Kidney epithelial cell (primary cell): ENCODE measurements around the gene SFMBT1. TPM values are rescaled to one million over a fixed set of nuclear protein-coding genes. Genes with fewer than 3 reads are reported as not detected.

Experiments used
- DNase-seq: peaks from one replicate; pipeline ENCODE4 v3.0.0-alpha.2; 2010; ENCODE audit warnings: low read depth
- H3K27me3 ChIP-seq: 2 replicates; pipeline ENCODE4 v1.6.0; 2011; ENCODE audit warnings: low read length; ENCODE audit not compliant: control insufficient read depth, insufficient read depth
- H3K36me3 ChIP-seq: 2 replicates; pipeline ENCODE4 v1.5.1; 2011; ENCODE audit warnings: low read length; ENCODE audit not compliant: control insufficient read depth, insufficient read depth
- H3K4me3 ChIP-seq: 2 replicates; pipeline ENCODE4 v1.5.1; 2011; ENCODE audit warnings: low read depth, mild to moderate bottlenecking, control low read depth, low read length
- total RNA-seq: library from RNA; depleted of rRNA; stranded (reverse); fragments of >200 nt; gene quantifications from 2 replicates; pipeline ENCODE4 v1.2.3, GENCODE V29; 2015
- TF ChIP-seq, protein P1 (sequence below): IDR thresholded peaks from 2 replicates; pipeline ENCODE4 v1.5.1; 2011; ENCODE audit warnings: mild to moderate bottlenecking, moderate library complexity, low read length, control low read depth, inconsistent platforms; ENCODE audit not compliant: insufficient read depth, poor library complexity, severe bottlenecking

The SFMBT1 gene, protein sequence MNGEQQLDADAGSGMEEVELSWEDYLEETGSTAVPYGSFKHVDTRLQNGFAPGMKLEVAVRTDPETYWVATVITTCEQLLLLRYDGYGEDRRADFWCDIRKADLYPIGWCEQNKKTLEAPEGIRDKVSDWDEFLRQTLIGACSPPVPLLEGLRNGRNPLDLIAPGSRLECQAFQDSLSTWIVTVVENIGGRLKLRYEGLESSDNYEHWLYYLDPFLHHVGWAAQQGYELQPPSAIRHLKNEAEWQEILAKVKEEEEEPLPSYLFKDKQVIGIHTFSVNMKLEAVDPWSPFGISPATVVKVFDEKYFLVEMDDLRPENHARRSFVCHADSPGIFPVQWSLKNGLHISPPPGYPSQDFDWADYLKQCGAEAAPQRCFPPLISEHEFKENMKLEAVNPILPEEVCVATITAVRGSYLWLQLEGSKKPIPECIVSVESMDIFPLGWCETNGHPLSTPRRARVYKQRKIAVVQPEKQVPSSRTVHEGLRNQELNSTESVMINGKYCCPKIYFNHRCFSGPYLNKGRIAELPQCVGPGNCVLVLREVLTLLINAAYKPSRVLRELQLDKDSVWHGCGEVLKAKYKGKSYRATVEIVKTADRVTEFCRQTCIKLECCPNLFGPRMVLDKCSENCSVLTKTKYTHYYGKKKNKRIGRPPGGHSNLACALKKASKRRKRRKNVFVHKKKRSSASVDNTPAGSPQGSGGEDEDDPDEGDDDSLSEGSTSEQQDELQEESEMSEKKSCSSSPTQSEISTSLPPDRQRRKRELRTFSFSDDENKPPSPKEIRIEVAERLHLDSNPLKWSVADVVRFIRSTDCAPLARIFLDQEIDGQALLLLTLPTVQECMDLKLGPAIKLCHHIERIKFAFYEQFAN
- 6.1 and 15.6 TPM in 2 replicates for total RNA-seq

DNA sequence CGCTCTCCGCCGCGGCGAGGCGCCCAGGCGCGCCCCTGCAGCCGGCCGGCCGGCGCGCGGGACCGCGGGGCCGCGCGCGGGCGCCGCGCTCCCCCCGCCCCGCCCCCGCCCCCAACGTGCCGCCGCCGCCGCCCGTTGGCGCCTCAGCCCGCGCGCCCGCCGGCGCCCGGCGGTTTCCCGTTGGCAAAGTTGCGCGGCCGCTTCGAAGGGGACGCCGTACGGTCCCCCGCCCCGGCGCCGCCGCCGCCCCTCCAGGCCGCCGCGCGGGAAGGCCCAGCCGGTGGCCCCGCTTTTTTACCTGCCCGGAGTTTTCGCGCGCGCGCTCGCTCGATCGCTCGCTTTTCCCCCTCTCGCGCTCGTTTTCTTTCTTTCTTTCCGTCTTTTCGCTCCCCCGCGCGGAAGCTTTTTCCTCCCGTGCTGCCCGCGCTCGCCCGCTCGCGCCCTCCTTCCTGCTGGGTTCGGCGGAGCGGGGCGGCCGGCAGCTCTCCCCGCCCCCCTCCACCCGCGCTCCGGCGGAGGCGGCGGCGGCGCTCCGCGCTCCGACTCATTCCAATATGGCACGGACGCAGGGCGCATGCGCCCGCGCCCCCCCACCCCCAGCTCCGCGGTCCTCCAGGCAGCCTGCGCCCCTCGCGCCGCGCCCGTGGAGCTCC, at the start of gene SFMBT1:
SFMBT1 (minus strand) TSS at position 556 of the 653 bp plus-strand sequence. CDS start 76,945 bp downstream, outside the sequence.
- Histone ChIP-seq H3K4me3 (peak within 1 kb of the TSS; percentile 70), H3K36me3 (no peaks in the 10 kb centered on the region), H3K27me3 (peaks cover 8% of the 10 kb centered on the region)
- TF ChIP-seq, protein P1, sequence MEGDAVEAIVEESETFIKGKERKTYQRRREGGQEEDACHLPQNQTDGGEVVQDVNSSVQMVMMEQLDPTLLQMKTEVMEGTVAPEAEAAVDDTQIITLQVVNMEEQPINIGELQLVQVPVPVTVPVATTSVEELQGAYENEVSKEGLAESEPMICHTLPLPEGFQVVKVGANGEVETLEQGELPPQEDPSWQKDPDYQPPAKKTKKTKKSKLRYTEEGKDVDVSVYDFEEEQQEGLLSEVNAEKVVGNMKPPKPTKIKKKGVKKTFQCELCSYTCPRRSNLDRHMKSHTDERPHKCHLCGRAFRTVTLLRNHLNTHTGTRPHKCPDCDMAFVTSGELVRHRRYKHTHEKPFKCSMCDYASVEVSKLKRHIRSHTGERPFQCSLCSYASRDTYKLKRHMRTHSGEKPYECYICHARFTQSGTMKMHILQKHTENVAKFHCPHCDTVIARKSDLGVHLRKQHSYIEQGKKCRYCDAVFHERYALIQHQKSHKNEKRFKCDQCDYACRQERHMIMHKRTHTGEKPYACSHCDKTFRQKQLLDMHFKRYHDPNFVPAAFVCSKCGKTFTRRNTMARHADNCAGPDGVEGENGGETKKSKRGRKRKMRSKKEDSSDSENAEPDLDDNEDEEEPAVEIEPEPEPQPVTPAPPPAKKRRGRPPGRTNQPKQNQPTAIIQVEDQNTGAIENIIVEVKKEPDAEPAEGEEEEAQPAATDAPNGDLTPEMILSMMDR, result no peak
- DNase-seq, result no peak

DNA sequence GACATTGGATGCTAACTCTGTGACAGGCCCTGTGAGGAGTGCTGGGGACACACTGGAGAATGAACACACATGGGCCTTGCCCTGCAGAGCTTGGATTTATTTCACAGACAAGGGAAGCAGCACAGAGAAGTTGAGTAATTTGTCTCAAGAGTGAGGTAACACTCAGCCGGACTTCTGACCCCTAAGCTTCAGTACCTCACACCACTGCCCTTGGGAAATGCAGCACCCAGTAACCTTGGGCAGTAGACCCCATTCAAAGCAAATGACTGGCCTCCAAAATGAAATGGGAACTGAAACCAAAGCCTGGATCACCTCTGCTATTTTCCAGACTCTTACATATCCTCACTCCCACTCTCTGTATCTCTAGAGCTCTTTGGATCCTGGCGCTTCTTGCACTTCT, 47.1 kb upstream of the SFMBT1 start:
- DNase-seq, result no peak
- Histone ChIP-seq H3K27me3 (no peaks in the 10 kb centered on the region), H3K4me3 (no peak overlapping the region), H3K36me3 (no peaks in the 10 kb centered on the region)
- TF ChIP-seq, protein P1, result no peak

DNA sequence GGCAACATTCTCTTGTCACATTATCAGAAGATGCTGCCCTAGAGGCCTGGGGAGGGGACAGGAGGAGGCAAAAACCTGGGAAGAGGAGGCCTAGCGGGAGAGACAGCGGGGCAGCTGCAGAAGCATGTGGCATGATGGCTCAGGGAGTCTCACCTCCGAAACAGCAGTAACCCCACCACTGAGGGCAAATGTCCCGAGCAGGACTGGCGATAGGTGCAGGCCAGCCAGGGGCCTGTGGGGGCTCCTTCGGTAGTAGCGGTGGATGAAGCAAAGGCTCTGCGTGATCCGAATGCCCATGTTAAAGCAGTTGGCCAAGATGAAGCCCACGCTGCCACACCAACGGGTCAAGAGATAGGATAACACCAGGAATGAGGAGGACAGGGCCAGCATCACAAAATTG, 46.3 kb upstream of the SFMBT1 start:
- TF ChIP-seq, protein P1, result no peak
- no peaks in the 10 kb centered on the region for H3K36me3 ChIP-seq

DNA sequence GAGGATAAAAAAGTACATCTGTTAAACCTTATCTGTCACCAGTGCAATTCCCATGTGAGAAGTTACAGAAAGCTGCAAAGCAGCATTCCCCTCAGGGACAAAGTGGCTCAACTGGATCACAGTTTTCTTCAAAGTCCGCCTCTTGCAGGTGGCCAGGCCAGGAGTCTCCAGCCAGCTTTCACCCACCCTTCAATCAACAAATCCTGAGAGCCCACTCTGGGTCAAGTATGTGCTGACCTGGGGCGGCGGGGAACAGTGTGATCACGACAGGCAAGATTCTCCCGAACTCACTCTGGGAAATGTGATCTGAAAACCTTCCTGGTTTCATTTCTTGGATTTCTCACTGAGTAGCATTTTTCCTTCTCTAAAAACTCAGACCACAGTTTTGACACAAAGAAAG, 45.1 kb upstream of the SFMBT1 start:
- Histone ChIP-seq H3K36me3 (no peaks in the 10 kb centered on the region), H3K4me3 (no peak overlapping the region), H3K27me3 (no peaks in the 10 kb centered on the region)
- TF ChIP-seq, protein P1, result no peak
- no peak for DNase-seq

More for the DNA sequence above, 46.3 kb upstream of the SFMBT1 start:
- Histone ChIP-seq H3K4me3 (no peak overlapping the region), H3K27me3 (no peaks in the 10 kb centered on the region)
- DNase-seq, result no peak

DNA sequence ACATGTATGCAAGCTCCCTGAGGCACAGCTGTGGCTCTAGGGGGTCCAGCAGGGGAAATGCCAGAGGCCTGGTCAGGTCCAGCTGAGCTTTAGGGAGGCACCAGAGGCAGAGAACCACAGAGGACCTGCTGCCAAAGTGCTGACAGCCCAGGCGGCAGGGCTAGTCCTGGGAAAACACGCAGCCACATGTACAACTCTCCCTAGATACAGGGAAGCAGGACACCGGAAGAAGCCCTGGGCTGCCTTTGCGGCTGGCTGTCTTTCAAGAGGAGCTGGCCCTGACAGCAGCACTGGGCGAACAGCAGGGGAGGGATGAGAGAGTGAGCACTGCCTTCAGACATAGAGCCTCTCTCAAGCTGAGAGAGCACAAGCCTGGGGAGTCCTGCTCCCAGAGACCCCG, 43.6 kb upstream of the SFMBT1 start:
- H3K27me3 ChIP-seq, result no peaks in the 10 kb centered on the region
- TF ChIP-seq, protein P1, result no peak
- no peak for DNase-seq
- H3K36me3 ChIP-seq, result no peaks in the 10 kb centered on the region
- H3K4me3 ChIP-seq, result no peak overlapping the region
